ENCODE data around the gene VEPH1.

Gene VEPH1

DNA sequence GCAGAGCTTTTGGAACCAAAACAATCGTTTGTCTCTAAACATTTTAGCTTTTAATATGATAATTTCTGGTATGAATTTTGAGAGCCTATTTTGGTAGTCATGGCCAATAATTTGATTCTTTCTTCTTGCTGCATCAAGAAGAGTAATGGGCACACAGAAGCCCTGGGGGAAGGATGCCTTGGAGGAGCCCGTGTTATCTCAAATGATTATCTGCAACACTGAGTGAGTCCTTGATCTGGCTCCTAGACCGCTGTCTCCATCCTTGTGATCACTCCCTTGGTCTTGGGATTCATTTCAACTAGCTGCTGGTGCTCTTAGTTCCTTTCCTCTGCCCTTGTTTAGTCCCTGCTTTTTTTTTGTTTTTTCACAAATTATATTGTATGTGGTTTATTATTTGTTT, 265.3 kb downstream of the VEPH1 start:
- Histone ChIP-seq H3K27ac (ENCODE audit: low read depth, low read length) (no peak overlapping the region), H3K4me1 (ENCODE audit: control insufficient read depth, insufficient read depth, low read length) (no peaks in the 10 kb centered on the region), H3K9ac (ENCODE audit: low read length) (no peak overlapping the region), H3K27me3 (ENCODE audit: control insufficient read depth, insufficient read depth, low read length) (no peaks in the 10 kb centered on the region), H3K4me3 (ENCODE audit: low read depth, low read length) (no peak overlapping the region), H3K9me3 (ENCODE audit: control insufficient read depth, insufficient read depth, low read depth, low read length) (no peaks in the 10 kb centered on the region), H3K36me3 (ENCODE audit: control insufficient read depth, insufficient read depth, low read length) (no peaks in the 10 kb centered on the region)

DNA sequence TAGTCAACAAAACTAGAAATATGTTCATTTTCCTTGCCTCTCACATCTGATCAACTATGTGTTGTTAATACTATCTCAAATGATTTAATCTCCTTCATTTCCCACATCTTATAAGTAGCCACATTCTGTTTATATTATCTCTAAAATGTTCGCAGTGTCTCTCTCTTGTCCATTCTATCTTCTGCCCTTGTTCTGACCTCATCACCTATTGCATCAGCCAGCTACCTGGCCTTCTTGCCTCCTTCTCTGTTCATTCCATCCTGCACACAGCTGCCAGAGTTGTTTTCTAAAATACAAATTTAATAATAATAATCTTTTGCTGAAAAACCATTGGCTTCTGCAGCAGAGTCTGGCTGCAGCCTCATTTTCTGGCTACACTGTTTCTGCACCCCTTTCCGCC, 267.9 kb downstream of the VEPH1 start:
- no peak overlapping the region for H3K4me3 ChIP-seq (ENCODE audit: low read depth, low read length)
- no peaks in the 10 kb centered on the region for H3K27me3 ChIP-seq (ENCODE audit: control insufficient read depth, insufficient read depth, low read length)
- H3K27ac ChIP-seq (ENCODE audit: low read depth, low read length) = no peak overlapping the region
- H3K9me3 ChIP-seq (ENCODE audit: control insufficient read depth, insufficient read depth, low read depth, low read length) = no peaks in the 10 kb centered on the region
- no peaks in the 10 kb centered on the region for H3K4me1 ChIP-seq (ENCODE audit: control insufficient read depth, insufficient read depth, low read length)
- no peak overlapping the region for H3K9ac ChIP-seq (ENCODE audit: low read length)
- H3K36me3 ChIP-seq (ENCODE audit: control insufficient read depth, insufficient read depth, low read length) = no peaks in the 10 kb centered on the region

DNA sequence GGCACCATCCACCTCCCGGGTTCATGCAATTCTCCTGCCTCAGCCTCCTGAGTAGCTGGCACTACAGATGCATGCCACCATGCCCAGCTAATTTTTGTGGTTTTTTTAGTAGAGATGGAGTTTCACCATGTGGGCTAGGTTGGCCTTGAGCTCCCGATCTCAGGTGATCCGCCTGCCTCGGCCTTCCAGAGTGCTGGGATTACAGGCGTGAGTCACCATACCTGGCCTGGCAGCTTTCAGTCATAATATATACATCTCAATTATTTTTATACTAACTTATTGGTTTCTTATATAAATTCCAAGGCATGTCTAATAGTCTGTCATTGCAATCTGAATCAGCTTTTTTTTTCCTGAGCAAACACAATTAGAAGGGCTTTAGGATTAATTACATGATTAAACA, 269.3 kb downstream of the VEPH1 start:
- H3K27me3 ChIP-seq (ENCODE audit: control insufficient read depth, insufficient read depth, low read length) = no peaks in the 10 kb centered on the region
- no peak overlapping the region for H3K9ac ChIP-seq (ENCODE audit: low read length)
- H3K9me3 ChIP-seq (ENCODE audit: control insufficient read depth, insufficient read depth, low read depth, low read length) = no peaks in the 10 kb centered on the region
- H3K4me3 ChIP-seq (ENCODE audit: low read depth, low read length) = no peak overlapping the region
- no peak overlapping the region for H3K27ac ChIP-seq (ENCODE audit: low read depth, low read length)
- H3K4me1 ChIP-seq (ENCODE audit: control insufficient read depth, insufficient read depth, low read length) = no peaks in the 10 kb centered on the region
- no peaks in the 10 kb centered on the region for H3K36me3 ChIP-seq (ENCODE audit: control insufficient read depth, insufficient read depth, low read length)

DNA sequence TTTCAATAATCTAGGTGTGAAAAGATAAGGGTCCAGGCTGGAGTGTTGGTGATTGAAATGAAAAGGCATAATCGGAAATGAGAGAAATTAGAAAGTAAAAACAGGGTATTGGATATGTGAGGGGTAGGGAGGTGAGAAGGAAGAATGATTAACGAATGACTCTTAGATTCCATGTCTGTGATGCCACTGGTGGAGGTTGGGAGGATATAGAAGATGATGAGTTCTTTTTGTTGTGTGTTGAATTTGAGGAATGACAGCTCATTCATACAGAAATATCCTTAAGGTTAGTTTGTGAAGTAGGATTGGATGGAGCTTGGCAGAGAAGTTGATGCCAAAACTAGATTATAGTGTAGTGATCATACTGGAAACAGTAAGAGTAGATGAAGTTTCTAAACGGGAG, 271.1 kb downstream of the VEPH1 start:
- Histone ChIP-seq H3K9me3 (ENCODE audit: control insufficient read depth, insufficient read depth, low read depth, low read length) (no peaks in the 10 kb centered on the region), H3K9ac (ENCODE audit: low read length) (no peak overlapping the region), H3K4me1 (ENCODE audit: control insufficient read depth, insufficient read depth, low read length) (no peaks in the 10 kb centered on the region), H3K4me3 (ENCODE audit: low read depth, low read length) (no peak overlapping the region), H3K36me3 (ENCODE audit: control insufficient read depth, insufficient read depth, low read length) (no peaks in the 10 kb centered on the region), H3K27ac (ENCODE audit: low read depth, low read length) (no peak overlapping the region), H3K27me3 (ENCODE audit: control insufficient read depth, insufficient read depth, low read length) (no peaks in the 10 kb centered on the region)

DNA sequence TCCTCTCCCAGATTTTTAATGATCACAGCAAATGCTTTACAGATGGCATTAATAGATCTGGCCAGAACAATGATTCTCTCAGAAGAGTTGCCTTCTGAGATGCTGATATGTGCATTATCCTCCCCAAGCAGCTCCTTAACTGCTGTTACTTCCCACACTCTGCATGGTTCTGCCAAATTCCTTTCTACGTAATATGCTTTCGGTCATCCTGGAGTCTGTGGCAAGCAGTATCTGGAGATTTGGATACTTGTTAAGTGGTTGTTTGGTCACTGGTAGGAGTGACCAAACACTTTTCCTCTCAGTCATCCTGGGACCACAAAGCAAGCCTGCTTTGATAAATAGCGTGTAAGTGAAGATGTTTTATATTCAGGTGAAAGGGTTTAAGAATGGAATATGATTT, 272.1 kb downstream of the VEPH1 start:
- Histone ChIP-seq H3K9ac (ENCODE audit: low read length) (no peak overlapping the region), H3K27me3 (ENCODE audit: control insufficient read depth, insufficient read depth, low read length) (no peaks in the 10 kb centered on the region), H3K9me3 (ENCODE audit: control insufficient read depth, insufficient read depth, low read depth, low read length) (no peaks in the 10 kb centered on the region), H3K4me3 (ENCODE audit: low read depth, low read length) (no peak overlapping the region), H3K4me1 (ENCODE audit: control insufficient read depth, insufficient read depth, low read length) (no peaks in the 10 kb centered on the region), H3K36me3 (ENCODE audit: control insufficient read depth, insufficient read depth, low read length) (no peaks in the 10 kb centered on the region), H3K27ac (ENCODE audit: low read depth, low read length) (no peak overlapping the region)

DNA sequence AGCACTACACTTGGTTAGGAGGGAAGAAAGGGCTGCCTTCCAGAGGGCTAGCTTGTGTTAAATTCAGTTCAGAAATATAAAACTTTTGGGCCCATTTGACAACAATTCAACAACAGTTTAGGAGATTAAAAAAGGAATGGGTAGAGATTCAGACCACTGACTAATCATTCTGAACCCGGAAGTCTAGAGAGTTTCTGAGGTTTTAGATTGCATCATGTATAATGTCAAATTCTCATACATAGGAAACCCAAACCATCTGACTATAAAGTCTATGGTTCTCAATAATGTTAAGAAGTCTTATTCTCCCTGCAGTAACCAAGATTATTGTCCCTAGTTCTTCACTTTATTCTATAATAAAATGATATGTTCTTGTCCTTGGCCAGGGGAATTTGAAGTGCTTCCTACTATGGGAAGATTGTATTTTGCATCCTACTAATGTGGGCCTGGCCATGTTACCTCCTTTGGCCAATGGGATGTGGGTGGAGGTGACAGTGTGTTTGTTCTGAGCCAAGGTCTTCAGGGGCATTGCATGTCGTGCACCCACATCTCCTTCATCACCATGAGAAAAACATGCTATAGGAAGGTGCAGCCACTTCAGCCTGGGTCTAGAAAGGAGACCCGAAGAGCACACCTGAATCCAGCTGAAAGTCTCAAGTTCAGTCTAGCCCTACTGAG, 276.9 kb downstream of the VEPH1 start:
- Histone ChIP-seq H3K9me3 (ENCODE audit: control insufficient read depth, insufficient read depth, low read depth, low read length) (no peaks in the 10 kb centered on the region), H3K4me1 (ENCODE audit: control insufficient read depth, insufficient read depth, low read length) (no peaks in the 10 kb centered on the region), H3K27me3 (ENCODE audit: control insufficient read depth, insufficient read depth, low read length) (no peaks in the 10 kb centered on the region), H3K4me3 (ENCODE audit: low read depth, low read length) (no peak overlapping the region), H3K36me3 (ENCODE audit: control insufficient read depth, insufficient read depth, low read length) (no peaks in the 10 kb centered on the region), H3K27ac (ENCODE audit: low read depth, low read length) (no peak overlapping the region), H3K9ac (ENCODE audit: low read length) (no peak overlapping the region)

DNA sequence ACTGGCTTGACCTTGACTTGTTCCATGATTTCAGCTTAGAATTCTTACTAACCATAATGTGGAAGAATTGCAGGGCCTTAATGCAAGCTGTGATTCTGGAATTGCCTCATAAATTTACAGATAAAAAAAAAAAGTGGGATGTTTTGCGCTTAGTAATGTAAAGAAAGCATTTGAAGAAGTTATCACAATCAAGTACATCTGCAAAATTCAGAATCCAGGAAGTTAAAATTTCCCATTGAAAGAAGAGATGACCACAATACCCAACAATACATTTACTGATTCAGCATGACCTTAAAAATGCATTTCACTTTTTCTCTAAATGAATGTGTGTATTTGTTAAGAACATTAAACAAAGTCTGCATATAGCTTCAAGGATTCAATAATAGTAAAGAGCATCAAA, 278.2 kb downstream of the VEPH1 start:
- Histone ChIP-seq H3K4me1 (ENCODE audit: control insufficient read depth, insufficient read depth, low read length) (no peaks in the 10 kb centered on the region), H3K9me3 (ENCODE audit: control insufficient read depth, insufficient read depth, low read depth, low read length) (no peaks in the 10 kb centered on the region), H3K4me3 (ENCODE audit: low read depth, low read length) (no peak overlapping the region), H3K9ac (ENCODE audit: low read length) (no peak overlapping the region), H3K27ac (ENCODE audit: low read depth, low read length) (no peak overlapping the region), H3K27me3 (ENCODE audit: control insufficient read depth, insufficient read depth, low read length) (no peaks in the 10 kb centered on the region), H3K36me3 (ENCODE audit: control insufficient read depth, insufficient read depth, low read length) (no peaks in the 10 kb centered on the region)

DNA sequence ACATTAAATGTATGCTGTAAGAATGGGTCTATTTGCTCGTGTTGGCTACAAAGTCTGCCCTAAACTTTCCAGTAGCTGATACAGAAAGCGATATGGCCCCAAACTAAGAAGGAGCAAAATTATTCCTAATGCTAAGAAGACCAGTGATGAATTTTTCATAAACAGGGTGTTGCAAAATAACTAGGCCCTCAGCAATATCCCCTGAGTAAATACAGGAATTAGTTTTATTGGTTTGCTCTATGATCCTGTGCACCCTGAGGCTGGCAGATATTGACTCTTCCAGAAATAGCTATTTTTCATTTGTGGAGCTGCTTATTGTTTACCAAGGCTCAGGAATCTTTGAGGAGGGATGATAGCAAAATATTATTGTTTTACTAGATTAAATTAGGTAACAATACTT, 282.3 kb downstream of the VEPH1 start:
- H3K27me3 ChIP-seq (ENCODE audit: control insufficient read depth, insufficient read depth, low read length) = no peaks in the 10 kb centered on the region
- H3K9ac ChIP-seq (ENCODE audit: low read length) = no peak overlapping the region
- H3K4me3 ChIP-seq (ENCODE audit: low read depth, low read length) = no peak overlapping the region
- H3K9me3 ChIP-seq (ENCODE audit: control insufficient read depth, insufficient read depth, low read depth, low read length) = no peaks in the 10 kb centered on the region
- no peak overlapping the region for H3K27ac ChIP-seq (ENCODE audit: low read depth, low read length)
- no peaks in the 10 kb centered on the region for H3K4me1 ChIP-seq (ENCODE audit: control insufficient read depth, insufficient read depth, low read length)
- no peaks in the 10 kb centered on the region for H3K36me3 ChIP-seq (ENCODE audit: control insufficient read depth, insufficient read depth, low read length)

DNA sequence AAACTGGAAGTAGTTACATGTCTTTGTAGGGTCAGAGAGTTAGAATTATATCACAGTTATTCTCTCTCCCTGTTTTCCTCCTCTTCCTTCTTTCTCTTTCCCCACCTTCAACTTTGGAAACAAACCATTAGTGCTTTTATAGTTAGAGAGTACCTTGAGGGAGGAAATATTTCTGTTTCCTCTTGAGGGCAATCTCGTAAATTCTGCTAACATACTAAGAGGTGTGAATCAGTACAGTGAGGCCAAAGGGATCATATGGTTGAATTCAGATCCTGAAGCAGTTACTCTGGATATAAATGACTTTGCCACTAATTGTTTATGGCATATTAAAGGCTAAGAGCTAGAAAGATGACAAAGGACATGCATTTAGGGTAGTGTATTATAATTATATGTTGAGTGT, 283.0 kb downstream of the VEPH1 start:
- no peaks in the 10 kb centered on the region for H3K36me3 ChIP-seq (ENCODE audit: control insufficient read depth, insufficient read depth, low read length)
- no peaks in the 10 kb centered on the region for H3K4me1 ChIP-seq (ENCODE audit: control insufficient read depth, insufficient read depth, low read length)
- H3K9ac ChIP-seq (ENCODE audit: low read length) = no peak overlapping the region
- H3K4me3 ChIP-seq (ENCODE audit: low read depth, low read length) = no peak overlapping the region
- H3K27me3 ChIP-seq (ENCODE audit: control insufficient read depth, insufficient read depth, low read length) = no peaks in the 10 kb centered on the region
- no peaks in the 10 kb centered on the region for H3K9me3 ChIP-seq (ENCODE audit: control insufficient read depth, insufficient read depth, low read depth, low read length)
- no peak overlapping the region for H3K27ac ChIP-seq (ENCODE audit: low read depth, low read length)

DNA sequence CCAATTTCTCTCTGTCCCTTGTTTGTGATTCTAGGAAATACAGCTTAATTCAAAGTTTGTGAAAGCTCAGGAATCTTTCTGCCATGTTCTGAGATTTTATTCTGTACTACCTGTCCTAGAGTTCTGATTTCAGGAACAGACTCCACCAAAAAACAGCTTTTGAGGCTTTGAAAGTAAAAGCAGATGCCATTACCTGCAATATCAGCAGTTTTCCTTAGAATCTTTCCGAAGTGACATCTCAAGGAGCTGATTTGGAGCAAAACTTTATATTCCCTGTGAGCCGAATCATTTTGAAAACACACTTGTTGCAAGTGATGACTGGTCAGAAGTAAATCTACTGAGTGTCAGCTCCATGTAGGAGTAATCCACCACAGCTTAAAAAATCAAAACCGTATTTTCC, 284.0 kb downstream of the VEPH1 start:
- Histone ChIP-seq H3K4me1 (ENCODE audit: control insufficient read depth, insufficient read depth, low read length) (no peaks in the 10 kb centered on the region), H3K27ac (ENCODE audit: low read depth, low read length) (no peak overlapping the region), H3K4me3 (ENCODE audit: low read depth, low read length) (no peak overlapping the region), H3K9me3 (ENCODE audit: control insufficient read depth, insufficient read depth, low read depth, low read length) (no peaks in the 10 kb centered on the region), H3K27me3 (ENCODE audit: control insufficient read depth, insufficient read depth, low read length) (no peaks in the 10 kb centered on the region), H3K9ac (ENCODE audit: low read length) (no peak overlapping the region), H3K36me3 (ENCODE audit: control insufficient read depth, insufficient read depth, low read length) (no peaks in the 10 kb centered on the region)
